HG03097 (cell line): ENCODE measurements around the gene HPCAL4.
A peak's percentile ranks its signal among the peaks of the same experiment; 100 is the strongest.

Source experiments
- ATAC-seq: cut with Tn5 transposase; IDR thresholded peaks from one replicate; pipeline ENCODE4 v1.9.1; 2021; ENCODE audit not compliant: unreplicated experiment, low FRiP score

The HPCAL4 gene

DNA sequence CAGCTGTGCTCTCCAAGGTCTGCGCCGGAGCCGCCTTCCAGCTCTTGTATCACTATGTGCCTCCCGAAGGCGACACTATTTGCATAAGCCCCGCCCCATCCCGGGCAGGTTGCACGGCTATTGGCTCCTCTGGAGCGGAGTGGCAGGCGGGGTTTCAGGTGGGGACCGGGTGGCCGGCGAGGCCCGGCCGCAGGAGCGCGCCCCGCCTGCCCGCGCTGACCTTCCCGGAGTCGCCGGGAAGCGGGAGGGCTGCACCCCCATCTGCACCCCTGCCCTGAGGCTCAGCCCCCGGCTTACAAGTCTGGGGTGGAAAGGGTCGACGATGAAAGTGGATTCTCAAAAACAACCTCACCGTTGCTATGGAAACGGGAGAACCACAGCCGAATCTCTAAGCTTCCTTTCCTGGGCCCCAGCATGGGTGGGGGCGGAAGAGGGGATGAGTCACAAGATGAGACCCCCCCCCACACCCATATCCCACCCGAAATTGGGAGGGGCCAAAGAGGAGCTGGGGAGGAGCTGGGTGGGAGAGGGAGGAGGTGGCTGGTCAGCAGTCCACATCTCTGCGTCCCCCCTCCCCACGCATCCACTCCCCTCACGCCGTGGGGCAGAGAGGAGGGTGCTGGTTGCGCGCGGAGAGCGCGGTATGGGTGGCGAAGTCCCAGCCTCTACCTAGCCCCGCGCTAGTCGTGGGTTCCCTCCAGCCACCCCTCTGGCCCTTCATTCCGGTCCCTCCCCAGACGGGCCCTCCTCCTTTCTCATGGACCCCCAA, at the start of gene HPCAL4:
Gene HPCAL4, minus strand, starts transcription at position 51 of the 769 bp plus-strand sequence. CDS start 6,830 bp downstream, outside the sequence.
- peak; percentile 61 for ATAC-seq

DNA sequence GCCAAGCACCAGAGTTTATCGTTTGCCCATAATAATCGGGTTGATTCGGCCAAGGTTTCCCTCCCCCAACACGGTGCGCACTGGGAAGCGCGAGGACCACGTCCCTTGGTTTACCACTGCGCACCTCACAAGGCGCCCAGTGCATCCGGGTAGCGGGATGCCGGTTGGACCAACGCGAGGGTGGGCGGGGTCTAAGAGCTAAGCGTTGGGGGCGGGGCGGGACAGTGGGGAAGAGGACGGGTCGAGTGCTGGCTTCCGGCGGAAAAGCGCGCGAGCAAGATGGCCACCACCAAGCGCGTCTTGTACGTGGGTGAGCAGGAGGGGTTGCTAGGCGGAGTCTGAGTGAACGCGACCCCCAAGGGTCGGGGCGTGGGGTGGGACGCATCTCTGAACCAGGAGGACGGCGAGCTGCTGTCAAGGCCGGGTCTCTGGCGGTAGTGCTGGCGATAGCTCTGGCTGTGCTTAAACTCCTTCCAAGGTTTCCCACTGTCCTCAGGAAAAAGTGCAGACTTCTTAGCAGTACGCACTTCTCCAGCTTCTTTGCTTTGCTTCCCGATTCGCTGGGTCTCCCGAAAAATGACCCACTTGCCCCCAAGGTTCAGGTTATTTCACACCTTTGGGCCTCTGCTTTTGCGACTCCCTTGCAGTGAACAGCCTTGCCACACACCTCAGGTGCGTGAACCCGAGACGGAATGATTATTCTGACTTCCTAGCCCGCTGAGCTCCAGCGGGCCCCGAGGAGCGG, 47.6 kb upstream of the HPCAL4 start, which contains the start of gene PPIE:
Gene PPIE, plus strand, starts transcription at position 261 of the 745 bp plus-strand sequence. Its CDS starts 19 bp downstream, at position 280.
- peak; percentile 70 for ATAC-seq

- ATAC-seq, result no peak
These were observed 46.4 kb upstream of the HPCAL4 start for GRCh38 chr1:39737546-39738169.

DNA sequence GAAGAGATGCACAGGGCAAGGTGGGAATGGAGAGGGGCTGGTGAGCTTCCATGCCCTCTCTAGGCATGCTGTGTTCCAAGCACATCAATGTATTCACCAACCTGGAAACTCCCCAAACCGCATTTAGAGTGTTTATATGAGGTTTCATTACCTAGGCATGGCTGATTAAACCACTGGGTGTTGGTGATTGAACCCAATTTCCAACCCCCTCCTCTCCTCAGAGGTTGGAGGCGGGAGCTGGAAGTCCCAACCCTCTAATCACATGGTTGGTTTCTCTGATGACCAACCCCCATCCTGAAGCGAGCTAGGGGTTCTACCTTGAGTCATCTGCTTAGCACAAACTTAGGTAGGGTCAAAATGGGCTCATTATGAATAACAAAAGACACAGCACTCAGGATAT, 44.5 kb upstream of the HPCAL4 start:
- no peak for ATAC-seq

DNA sequence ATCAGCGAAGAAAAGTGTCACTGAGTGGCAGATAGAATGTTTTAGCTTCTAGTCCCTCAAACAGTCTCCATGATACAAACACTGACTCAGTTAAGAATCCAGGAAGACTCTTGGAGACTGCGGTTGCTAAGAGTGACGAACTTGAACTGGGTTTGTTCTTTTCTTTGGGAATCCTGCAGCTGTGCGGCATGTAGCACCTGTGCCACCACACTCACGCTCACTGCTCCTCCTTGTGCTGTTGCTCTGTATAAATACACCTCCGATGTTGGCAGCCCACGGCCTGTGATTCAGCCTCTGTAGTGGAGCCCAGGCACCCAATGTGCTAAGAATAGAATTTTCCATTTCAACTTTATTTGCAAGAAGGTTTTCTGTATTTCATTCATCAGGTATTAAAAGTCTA, 41.9 kb upstream of the HPCAL4 start:
- no peak for ATAC-seq

- ATAC-seq, result no peak
These were observed 41.5 kb upstream of the HPCAL4 start for GRCh38 chr1:39732730-39733129.

- no peak for ATAC-seq
These were observed 38.6 kb upstream of the HPCAL4 start for GRCh38 chr1:39729842-39730241.

DNA sequence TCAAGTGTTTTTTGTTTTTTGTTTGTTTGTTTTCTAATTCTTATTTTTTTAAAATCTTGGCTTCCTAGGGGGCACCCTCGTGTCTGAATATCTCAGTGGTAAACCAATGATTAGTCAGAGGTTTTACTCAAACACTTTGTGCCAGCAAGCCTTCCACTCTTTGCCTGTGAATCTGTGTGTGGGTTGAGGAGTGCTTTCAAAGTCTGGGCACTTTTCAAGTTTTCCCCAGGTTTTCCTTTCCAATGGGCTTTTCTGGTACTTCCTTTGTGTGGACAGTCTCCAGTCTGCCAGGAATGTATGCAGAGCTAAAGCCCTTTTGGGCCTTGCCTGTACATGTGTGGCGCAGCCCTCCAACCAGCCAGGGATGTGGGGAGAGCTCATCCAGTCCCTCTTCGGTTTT, 37.8 kb upstream of the HPCAL4 start:
- no peak for ATAC-seq

DNA sequence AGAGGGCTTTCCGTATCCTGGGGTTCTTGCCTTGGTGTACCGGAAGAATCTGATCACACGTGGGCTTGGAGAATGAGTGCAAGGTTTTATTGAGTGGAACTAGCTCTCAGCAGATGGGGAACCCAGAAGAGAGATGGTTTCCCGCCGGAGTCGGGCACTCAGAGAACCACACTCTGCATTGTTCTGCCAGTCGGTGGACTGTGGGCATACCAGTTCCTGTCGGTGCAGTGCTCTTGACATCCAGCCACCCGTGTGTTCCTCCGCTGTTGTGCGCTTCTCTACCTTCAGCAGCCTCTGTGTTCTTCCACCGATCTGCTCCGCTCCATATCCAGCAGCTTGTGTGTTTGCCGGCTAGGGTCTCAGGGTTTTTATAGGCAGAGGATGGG, 36.7 kb upstream of the HPCAL4 start:
- ATAC-seq, result no peak

DNA sequence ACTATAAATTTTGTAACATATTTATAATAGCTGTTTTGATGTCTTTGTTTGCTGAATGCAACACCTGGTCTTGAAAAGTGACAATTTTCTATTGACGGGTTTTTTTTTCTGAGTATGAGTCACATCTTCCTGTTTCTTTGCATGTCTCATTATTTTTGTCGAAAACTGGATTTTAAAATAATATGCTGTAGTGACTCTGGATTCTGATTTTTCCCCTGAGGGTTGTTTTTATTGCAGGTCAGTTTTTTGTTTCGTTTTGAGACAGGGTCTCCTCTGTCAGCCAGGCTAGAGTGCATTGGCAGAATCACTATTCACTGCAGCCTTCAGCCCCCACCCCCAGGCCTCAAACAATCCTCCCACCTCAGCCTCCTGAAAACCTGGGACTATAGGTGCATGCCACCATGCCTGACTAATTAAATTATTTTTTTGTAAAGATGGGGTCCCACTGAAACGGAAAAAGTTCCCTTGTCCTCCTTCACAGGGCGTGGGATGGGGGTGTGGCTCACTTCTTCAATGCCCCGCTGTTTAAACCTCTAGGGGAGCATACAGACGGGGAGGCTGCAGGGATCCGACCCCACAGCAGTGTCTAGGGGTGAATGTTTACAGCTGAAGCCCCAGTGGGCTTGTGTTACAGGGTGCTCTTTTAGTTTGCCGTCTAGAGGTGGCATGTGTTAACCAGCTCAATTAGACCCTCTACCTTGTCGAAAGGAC, 36.1 kb upstream of the HPCAL4 start:
- ATAC-seq, result no peak

DNA sequence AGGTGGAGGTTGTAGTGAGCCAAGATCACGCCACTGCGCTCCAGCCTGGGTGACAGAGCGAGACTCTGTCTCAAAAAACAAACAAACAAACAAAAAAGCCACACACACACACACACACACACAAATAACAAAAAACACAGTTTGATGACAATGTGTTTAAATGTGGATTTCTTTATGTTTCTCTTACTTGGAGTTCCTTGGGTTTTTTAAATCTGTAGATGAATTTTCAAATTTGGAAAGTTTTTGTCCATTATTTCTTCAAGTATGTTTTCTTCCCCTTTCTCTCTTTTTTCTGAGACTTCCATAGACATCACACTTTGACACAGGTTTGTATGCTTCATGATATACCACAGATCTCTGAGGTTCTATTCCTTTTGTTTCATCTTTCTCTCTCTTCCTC, 35.4 kb upstream of the HPCAL4 start:
- ATAC-seq, result no peak

DNA sequence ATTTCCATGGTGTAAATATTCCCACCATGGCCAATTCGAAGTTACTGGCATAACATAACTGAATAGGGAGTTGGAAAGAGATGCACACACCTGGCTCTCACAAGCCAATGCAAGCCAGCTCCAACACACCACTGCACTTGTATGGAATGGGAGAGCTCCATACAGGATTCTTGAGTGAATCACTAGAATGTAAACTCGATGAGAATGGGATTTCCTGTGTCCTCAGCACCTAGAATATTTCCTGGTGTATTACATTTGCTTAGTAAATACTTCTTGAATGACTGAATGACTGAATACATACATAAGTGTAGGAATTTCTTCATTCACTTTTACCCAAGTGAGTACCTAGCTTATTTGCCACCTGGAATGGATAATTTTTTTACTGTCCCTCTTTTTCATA, 31.3 kb upstream of the HPCAL4 start:
- ATAC-seq, result no peak

- ATAC-seq, result no peak
These were observed 30.4 kb upstream of the HPCAL4 start for GRCh38 chr1:39721664-39722063.

- ATAC-seq, result no peak
These were observed 29.1 kb upstream of the HPCAL4 start for GRCh38 chr1:39720094-39720999.

GRCh38 chr1:39717809-39718208, 26.6 kb upstream of the HPCAL4 start:
- ATAC-seq, result no peak

- no peak for ATAC-seq
These were observed 22.3 kb upstream of the HPCAL4 start for GRCh38 chr1:39713557-39713956.

DNA sequence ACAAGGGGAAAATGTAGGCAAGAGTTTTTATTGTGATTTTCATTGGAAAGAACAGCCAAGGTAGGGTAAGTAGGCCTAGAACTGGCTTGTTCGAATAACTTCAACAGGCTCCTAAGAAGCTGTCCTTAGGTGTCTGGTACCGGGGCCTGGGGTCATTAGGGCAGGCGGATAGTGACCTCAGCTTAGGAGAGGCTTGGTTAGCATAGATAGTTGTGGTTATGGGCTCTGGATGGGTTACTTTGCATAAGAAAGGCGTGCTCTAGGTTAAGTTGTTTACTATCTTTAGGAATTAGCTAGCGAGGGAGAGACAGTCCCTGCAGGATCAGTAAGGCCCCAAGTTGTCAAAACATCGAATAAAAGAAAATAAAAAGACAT, 20.7 kb upstream of the HPCAL4 start:
- ATAC-seq, result no peak

DNA sequence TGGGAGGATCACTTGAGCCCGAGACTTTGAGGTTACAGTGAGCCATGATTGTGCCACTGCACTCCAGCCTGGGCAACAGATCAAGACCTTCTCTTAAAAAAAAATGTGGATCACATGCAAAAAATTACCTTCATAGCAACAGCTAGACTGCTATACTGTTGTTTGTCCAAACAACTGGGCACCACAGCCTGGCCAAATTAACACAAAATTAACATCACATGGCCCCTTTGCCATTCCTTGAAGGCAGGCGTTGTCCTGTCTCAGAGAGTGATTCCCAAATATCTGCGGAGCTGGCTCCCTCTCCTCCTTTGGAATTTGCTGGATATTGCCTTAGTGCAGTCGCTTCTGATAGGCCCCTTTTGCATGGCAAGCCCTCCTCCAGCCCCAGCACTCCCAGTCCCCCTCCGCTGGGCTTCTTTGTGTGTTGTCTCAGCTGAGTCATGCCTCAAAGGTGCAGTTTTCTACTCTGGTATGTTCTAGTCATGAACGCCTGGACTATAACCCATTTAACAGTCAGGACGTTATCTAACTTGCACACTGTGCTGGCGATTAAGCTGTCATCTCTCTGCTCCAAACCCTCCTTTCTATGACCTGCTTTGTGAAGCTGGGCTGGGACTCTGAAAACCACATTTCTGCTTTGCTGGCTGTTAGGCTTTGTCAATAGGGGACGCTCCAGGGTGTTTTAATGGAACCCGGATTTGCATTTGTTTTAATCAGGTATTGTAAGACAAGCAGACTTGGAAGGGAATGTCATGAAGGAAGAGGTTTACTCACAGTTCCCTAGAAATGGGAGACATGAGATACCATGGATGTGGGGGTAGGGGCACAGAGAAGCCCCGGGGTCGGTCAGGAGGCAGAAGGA, 20.1 kb upstream of the HPCAL4 start:
- ATAC-seq, result no peak

DNA sequence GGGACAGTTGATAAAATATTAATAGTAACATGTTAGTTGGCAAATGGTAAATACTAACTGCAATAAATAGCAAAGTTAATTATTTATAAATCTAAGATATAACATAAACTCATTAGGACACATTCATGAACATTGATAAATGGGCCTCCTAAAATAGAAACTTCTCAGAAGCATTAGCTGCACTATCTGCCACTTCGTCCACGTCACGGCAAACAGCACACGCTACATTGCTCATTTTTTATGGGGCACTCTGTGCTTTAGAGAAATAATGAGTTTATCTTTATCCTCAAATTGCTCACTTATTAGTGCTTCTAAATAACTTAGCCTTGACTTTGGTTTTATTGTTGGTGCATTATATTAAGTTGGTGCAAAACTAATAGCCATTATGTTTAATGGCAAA, 16.3 kb upstream of the HPCAL4 start:
- no peak for ATAC-seq
